GM12892 (cell line): ENCODE measurements around the gene GFER.

ENCODE experiments used
- DNase-seq: peaks from one replicate; pipeline ENCODE4 v3.0.0; 2011; ENCODE audit not compliant: insufficient read length
- FAIRE-seq: peaks from 2 replicates; lab custom pipeline; 2011; peaks lifted over from hg19 to GRCh38; lab: Jason Lieb, UNC
- POLR2A ChIP-seq: IDR thresholded peaks from 2 replicates; pipeline ENCODE4 v1.6.1; 2011; ENCODE audit warnings: low read depth, low read length, control low read depth
- POLR2AphosphoS5 ChIP-seq: IDR thresholded peaks from 2 replicates; pipeline ENCODE4 v1.6.1; 2011; ENCODE audit warnings: low read depth, low read length, control low read depth
- TAF1 ChIP-seq: IDR thresholded peaks from 2 replicates; pipeline ENCODE4 v1.6.1; 2011; ENCODE audit warnings: low read depth, mild to moderate bottlenecking, control low read depth, low read length, borderline replicate concordance

GFER gene

DNA sequence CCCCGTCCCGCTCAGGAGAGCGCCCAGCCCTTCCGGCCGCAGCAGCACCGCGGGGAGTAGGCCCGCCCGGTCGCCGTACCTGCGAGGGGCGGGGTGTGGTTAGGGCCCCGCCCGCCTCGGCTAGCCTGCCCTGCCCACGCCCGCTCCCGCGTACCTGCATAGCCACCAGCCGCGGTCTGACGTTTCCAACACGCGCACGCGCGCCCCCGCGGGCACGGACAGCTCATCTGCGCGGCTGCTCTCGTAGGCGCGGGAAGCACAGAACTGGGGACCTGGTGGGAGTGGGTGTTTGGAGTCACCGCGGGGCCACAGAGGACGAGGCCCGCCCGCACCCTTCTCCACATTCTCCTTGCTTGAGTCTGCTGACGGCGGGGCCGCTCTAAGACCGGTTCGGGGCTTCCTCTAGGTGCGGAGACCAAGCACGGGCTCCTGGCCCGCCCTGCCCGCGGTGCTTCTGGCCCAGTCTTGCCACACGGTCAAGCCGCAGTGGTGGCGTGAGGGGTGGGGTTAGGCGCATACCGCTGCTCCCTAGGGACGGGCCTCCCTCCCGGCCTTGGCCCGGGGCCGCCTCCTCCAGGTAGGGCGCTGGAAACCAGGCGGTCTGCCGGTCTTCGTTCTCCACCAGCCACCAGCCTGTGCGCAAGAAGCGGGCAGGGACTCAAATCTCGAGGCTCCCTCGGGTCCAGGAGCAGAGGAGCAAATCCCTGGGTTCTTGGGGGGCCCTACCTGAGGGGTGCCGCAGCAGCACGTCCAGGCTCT lies 4.5 kb upstream of the GFER start:
- TF ChIP-seq TAF1 (no peak), POLR2A (no peak), POLR2AphosphoS5 (no peak)
- no peak for DNase-seq
- no peak for FAIRE-seq

DNA sequence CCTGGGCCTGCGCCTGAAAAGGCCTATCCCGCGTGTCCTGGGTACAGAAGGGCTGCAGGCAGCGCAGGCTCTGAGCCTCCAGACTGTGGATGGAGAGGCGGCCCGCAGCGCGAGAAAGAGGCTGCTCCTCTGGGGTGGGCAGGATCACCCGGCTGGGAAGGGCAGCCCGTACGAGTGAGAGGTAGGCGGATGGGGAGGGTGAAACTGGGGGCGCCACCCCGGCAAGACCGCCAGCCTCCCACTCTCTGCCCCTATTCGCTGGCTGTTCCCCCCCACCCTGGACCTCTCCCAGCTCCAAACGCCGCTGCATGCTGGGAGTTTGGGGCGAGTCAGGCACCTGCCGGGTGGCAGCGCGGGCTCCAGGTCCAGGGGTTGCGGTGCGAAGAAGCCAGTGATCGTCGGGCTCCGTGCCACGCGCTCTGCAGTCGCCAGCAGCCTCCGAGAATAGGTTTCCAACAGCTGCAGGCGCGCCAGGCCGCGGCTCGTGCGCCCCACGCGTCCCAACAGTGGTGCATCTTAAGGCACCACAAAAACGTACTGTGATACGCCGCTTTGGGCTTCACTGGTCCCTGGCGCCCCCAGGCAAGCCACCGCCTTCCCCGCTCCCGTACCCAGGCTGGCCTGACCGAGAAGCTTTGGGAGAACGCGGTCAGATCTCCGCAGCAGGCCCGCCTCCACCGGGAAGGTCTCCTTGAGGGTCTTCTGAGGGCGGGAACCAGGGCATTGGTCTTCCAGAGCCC lies 3.8 kb upstream of the GFER start:
- FAIRE-seq, result no peak
- no peak for TF ChIP-seq POLR2AphosphoS5
- TF ChIP-seq TAF1, result no peak
- TF ChIP-seq POLR2A, result no peak
- no peak for DNase-seq

DNA sequence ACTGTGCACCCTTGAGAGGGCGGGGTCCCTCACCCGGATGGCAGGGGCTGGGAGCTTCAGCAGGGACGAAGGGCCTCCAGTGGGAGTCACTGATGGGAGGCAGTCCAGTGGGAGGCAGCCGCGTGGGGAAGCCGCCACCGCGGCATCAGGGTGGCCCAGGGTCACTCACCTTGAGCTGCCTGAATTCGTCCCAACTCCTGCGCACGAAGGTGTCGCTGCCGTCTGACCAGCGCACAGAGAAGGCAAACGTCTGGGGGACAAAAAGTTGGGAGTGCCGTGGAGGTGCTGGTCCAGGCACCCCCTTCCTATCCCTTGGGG lies 3.3 kb upstream of the GFER start:
- DNase-seq (no peak), FAIRE-seq (no peak)
- TF ChIP-seq POLR2AphosphoS5 (no peak), POLR2A (no peak), TAF1 (no peak)

DNA sequence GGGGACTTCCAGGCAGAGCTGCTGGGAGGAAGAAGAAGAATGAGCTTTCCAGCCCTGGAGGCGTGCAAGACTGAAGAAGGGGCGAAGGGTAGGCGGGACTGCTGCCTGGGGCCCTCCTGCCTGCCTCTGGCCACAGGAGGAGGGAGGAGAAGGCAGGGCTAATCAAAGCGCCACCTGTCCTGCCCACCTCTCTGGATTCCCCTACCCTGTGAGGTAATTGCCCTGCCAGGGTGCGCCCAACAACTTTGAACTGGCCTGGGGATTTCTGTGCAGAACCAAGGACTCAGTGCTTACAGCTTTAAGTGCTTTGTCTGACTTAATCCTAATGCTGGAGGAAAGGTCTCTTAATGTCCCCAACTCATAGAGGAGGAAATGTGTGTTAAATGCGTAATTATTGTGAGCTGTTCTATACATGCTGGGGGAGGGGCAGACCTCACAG lies 2.6 kb upstream of the GFER start, which contains the start of gene NOXO1:
TSS of gene NOXO1 (minus strand) at position 72 of the 439 bp plus-strand sequence. CDS start 290 bp downstream, outside the sequence.
- TF ChIP-seq POLR2AphosphoS5 (no peak), POLR2A (no peak), TAF1 (no peak)
- DNase-seq, result no peak
- no peak for FAIRE-seq

DNA sequence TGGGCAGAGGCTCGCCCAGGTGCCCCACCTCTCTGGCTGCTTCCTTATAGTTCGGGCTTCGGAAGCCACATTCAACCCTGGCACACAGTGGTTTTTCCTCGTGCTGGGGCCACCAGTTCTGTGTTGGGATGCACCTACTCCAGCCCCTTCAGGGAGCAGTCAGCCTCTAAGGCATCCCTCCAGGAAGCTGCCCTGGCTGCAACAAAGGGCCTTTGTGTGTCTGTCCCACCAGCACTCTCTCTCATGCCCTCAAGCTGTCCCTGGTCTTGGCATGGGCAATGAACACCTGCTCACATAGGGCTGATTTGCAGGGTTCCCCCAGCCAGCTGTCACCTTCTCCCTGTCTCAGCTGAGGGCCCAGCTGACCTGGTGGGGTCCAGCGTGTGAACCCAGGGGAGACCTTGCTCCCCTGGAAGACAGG lies 2.0 kb upstream of the GFER start:
- FAIRE-seq (no peak), DNase-seq (no peak)
- TF ChIP-seq POLR2AphosphoS5 (no peak), POLR2A (no peak), TAF1 (no peak)

DNA sequence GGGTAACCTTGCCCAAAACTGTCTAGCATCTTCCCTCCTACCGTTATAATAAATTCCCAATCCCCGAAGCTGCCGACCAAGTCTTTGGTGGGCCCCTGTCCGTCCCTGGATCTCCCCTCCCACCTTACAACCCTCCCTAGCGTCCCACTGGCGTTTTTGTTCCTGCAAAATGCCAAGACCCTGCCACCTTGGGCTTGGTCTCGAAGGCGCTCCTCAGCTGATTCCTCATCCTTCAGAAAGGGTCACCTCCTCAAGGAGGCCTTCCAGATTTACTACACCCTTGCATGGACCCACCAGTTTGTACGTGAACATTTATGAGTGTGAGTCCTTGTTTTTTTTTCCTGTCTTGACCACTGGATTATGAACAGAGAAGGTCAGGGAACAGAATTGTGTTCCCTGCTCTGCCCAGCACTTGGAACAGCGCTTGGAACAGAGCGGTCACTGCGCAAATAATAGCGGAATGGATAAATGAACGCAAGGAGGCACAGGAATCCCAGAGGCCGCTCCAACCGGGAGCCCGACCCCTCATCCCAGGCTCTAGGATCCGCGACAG lies 926 bp upstream of the GFER start:
- TF ChIP-seq POLR2AphosphoS5, result no peak
- no peak for TF ChIP-seq POLR2A
- no peak for TF ChIP-seq TAF1
- FAIRE-seq (peak; percentile 30), DNase-seq (no peak)

DNA sequence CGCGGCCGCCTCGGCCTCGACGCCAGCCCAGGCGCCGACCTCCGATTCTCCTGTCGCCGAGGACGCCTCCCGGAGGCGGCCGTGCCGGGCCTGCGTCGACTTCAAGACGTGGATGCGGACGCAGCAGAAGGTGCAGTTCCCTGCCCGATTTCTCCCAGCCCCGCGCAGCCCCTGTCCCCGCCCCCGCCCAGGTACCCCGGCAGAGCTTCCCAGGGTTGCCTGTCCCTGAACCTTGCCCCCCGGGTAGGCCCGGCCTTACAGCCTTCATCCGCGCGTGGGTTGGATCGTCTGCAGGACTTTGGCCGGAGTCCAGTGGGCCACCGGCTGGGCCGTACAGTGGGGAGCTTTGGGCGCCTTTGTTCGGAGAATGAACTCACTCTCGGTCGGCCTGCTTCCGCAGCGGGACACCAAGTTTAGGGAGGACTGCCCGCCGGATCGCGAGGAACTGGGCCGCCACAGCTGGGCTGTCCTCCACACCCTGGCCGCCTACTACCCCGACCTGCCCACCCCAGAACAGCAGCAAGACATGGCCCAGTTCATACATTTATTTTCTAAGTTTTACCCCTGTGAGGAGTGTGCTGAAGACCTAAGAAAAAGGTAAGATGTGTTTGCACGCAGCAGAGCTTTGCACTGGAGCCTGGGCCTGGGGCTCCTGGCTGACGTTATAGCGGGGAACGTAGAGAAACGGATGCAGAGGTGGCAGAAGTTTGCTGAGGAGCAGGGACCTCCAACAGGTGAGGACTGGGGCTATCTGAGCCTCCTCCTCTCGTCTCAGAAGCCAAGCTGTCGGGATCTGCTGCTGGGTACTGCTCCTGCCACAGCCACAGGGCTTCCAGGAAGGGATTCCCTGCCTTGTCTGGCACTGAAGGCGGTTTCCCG lies 593 bp downstream of the GFER start:
- TF ChIP-seq TAF1 (no peak), POLR2AphosphoS5 (no peak; the same call in 1 of the 2 replicates), POLR2A (no peak)
- FAIRE-seq (peak; percentile 44), DNase-seq (no peak)

DNA sequence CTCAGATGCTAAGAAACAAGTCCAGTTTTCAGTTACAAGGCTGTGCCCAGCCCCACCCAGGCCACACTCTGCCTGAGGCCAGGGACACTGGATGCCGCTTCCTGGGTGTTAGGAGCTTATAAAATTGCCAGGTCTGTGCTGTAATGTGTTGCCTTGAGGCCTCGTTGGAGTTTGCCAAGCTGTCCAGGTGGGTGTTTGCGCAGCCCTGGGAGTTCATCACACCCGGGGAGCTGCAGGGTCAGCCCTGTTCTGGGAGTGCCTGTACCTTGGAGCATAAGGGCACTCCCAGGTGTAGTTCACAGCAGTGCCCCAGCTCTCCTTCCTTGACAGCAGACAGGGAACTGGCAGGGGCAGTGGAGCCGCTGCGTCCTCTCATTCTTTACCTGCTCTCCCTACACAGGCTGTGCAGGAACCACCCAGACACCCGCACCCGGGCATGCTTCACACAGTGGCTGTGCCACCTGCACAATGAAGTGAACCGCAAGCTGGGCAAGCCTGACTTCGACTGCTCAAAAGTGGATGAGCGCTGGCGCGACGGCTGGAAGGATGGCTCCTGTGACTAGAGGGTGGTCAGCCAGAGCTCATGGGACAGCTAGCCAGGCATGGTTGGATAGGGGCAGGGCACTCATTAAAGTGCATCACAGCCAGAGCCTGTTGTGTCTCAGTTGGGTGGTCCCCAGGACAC lies 1.6 kb downstream of the GFER start:
- TF ChIP-seq POLR2AphosphoS5, result no peak
- FAIRE-seq, result no peak

DNA sequence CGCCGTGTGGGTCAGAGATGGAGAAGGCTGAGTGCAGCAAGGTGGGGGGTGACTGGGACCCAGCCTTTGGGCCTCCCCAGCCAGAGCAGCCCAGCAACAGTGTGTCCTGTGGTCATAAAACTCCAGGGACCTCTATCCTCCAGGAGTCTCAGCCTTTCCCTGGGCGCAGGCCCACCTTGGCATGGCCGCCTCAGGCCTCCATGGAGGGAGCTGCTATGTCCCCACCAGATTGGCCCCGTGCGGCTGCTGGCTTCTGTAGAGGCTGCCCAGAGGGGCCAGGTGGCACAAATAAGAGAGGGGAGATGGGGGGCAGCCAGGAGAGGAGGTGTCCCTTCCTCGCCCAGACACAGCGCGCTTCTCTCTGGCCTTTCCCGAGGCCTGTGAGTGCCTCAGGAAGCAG lies 3.2 kb downstream of the GFER start:
- no peak for DNase-seq
- TF ChIP-seq POLR2A, result no peak
- TF ChIP-seq TAF1, result no peak
- no peak for TF ChIP-seq POLR2AphosphoS5
- no peak for FAIRE-seq

More for the DNA sequence above, 1.6 kb downstream of the GFER start:
- DNase-seq, result no peak

DNA sequence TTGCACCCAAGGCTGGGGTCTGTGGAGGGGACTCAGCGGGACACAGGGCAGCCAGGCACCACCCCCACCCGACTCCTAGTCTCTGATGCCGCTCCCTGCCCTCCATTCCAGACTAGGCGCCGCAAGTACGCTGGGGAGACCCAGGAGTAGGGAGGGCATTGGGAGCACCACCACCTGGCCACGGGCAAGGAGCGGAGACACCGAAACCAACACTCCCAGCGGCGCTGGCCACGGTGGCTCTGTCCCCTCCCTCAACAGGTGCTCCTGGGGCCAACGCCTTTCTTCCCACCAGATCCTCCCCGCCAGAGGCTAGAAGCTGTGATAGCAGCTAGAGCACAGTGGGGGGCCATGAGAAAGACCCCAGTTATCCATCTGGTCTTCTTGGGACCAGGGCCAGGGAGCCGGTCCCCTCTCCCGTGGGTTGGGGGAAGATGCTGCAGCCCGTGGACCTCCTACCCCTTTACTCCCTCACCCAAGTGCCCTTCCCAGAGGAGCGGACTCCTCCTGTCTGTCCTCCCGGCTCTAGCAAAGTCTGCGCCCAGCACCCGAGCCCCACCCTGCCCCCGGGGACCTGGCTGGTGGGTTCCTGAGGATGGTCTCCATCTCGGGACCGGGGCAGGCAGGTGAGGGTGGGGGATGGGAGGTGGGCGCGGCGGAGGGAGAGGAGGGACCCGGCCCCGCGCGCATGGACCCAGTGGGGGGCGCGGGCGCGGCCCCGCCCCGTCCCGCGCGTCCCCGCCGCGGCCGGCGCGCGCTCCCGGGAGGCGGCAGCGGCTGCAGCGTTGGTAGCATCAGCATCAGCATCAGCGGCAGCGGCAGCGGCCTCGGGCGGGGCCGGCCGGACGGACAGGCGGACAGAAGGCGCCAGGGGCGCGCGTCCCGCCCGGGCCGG lies 5.5 kb downstream of the GFER start, which contains the start of gene SYNGR3:
TSS of gene SYNGR3 (plus strand) at position 762 of the 892 bp plus-strand sequence. CDS start 133 bp downstream, outside the sequence.
- TF ChIP-seq POLR2AphosphoS5 (no peak), POLR2A (no peak), TAF1 (no peak)
- FAIRE-seq (peak; percentile 79), DNase-seq (no peak)
